A673 (cell line): Measurements from ENCODE around the gene HOMER1. TPM values are rescaled to one million over a fixed set of nuclear protein-coding genes. Genes with fewer than 3 reads are reported as not detected.

Experiments
- BruUV-seq: library from RNA; stranded (reverse); fragments of 400-500 nt; replicated peaks from 2 replicates; lab custom pipeline; 2021; lab: Mats Ljungman, UMichigan
- CTCF ChIA-PET: fragments of 300-600 bp; sonication (Branson Sonifier 250); formaldehyde crosslinking; loops from one replicate; lab custom pipeline; 2022; ENCODE audit warnings: antibody characterized with exemption; lab: Charles Lee
- POLR2A ChIA-PET: fragments of 300-600 bp; sonication (Branson Sonifier 250); formaldehyde crosslinking; loops from one replicate; lab custom pipeline; 2022; ENCODE audit warnings: antibody characterized with exemption; ENCODE audit not compliant: low non-redundant PET; lab: Charles Lee
- DNase-seq: peaks from one replicate; pipeline ENCODE4 v3.0.0-alpha.2; 2015; ENCODE audit warnings: low spot score
- H3K27ac ChIP-seq: fragments of 200-600 bp; sonication (generic); 2 replicates; pipeline ENCODE4 v1.5.1; 2016; ENCODE audit warnings: mixed run types, low read depth, mild to moderate bottlenecking, mixed read lengths, antibody characterized with exemption, low read length; ENCODE audit not compliant: poor library complexity, severe bottlenecking
- H3K27me3 ChIP-seq: fragments of 200-600 bp; sonication (generic); replicated peaks from 2 replicates; pipeline ENCODE4 v1.6.1; 2017; ENCODE audit warnings: mixed run types, low read depth, mild to moderate bottlenecking, mixed read lengths, antibody characterized with exemption, low read length; ENCODE audit not compliant: insufficient read depth, poor library complexity
- H3K36me3 ChIP-seq: fragments of 200-600 bp; sonication (generic); 2 replicates; pipeline ENCODE4 v1.6.1; 2016; ENCODE audit warnings: mixed run types, mild to moderate bottlenecking, mixed read lengths, antibody characterized with exemption, low read length; ENCODE audit not compliant: insufficient read depth, poor library complexity, severe bottlenecking
- H3K4me1 ChIP-seq: fragments of 200-600 bp; sonication (generic); 2 replicates; pipeline ENCODE4 v1.6.1; 2017; ENCODE audit warnings: mixed run types, mild to moderate bottlenecking, mixed read lengths, antibody characterized with exemption, low read length; ENCODE audit not compliant: insufficient read depth, poor library complexity, severe bottlenecking
- H3K4me3 ChIP-seq: fragments of 200-600 bp; sonication (generic); 2 replicates; pipeline ENCODE4 v1.5.1; 2016; ENCODE audit warnings: low read depth, mixed run types, mild to moderate bottlenecking, mixed read lengths, low read length; ENCODE audit not compliant: poor library complexity, severe bottlenecking
- H3K9me3 ChIP-seq: fragments of 200-600 bp; sonication (generic); 2 replicates; pipeline ENCODE4 v1.6.1; 2016; ENCODE audit warnings: mixed run types, low read depth, mild to moderate bottlenecking, mixed read lengths, antibody characterized with exemption, low read length; ENCODE audit not compliant: poor library complexity, severe bottlenecking
- CTCF ChIP-seq: fragments of 300-800, 200-600 bp; sonication (generic); conservative IDR thresholded peaks from 2 replicates; pipeline ENCODE4 v1.5.1; 2017; ENCODE audit warnings: low read depth, mild to moderate bottlenecking, antibody characterized with exemption, low read length, moderate library complexity, mixed read lengths
- EZH2 ChIP-seq: fragments of 200-600 bp; sonication (generic); IDR thresholded peaks from 2 replicates; pipeline ENCODE4 v1.6.1; 2017; ENCODE audit warnings: borderline replicate concordance, low read depth, mild to moderate bottlenecking, mixed read lengths, antibody characterized with exemption, low read length; ENCODE audit not compliant: poor library complexity, severe bottlenecking
- intact Hi-C: fragments of 100-400 bp; cut with micrococcal nuclease; formaldehyde crosslinking; loops from one replicate; pipeline ENCODE4 v1.10.0; 2022; ENCODE audit not compliant: unreplicated experiment
- total RNA-seq: library from RNA; stranded (reverse); gene quantifications from 2 replicates; pipeline ENCODE4 v1.2.3, GENCODE V29; 2021

Gene HOMER1
- total RNA-seq, 1 experiment from 2014 or later, result 34.0 TPM

- Histone ChIP-seq H3K4me1 (peaks cover 4% of the 10 kb centered on the region), H3K4me3 (no peak overlapping the region), H3K27ac (no peak overlapping the region), H3K9me3 (no peaks in the 10 kb centered on the region), H3K27me3 (no peaks in the 10 kb centered on the region), H3K36me3 (no peaks in the 10 kb centered on the region)
- ChIA-PET CTCF (interaction anchor here (0.6 to 0.7 kb wide), 2 partner anchors 21 to 152 kb away, joined by 3 read pairs; no protein-coding TSS in a partner anchor), POLR2A (no interaction called here)
- DNase-seq, result no peak
- BruUV-seq, result no TSS peak
- intact Hi-C loops, result loop anchor here (1.0 to 5.0 kb wide), 2 partner anchors 208 to 332 kb away; no protein-coding TSS in a partner anchor
- no peak for TF ChIP-seq EZH2
Observed at GRCh38 chr5:79464278-79464677, 49.7 kb downstream of the HOMER1 start.

GRCh38 chr5:79459626-79460025 lies 54.3 kb downstream of the HOMER1 start:
- Histone ChIP-seq H3K9me3 (no peaks in the 10 kb centered on the region), H3K36me3 (no peaks in the 10 kb centered on the region), H3K27ac (no peak overlapping the region), H3K27me3 (no peaks in the 10 kb centered on the region), H3K4me3 (no peak overlapping the region), H3K4me1 (peaks cover 6% of the 10 kb centered on the region)
- intact Hi-C loops, result loop anchor here (5.0 kb wide), 1 partner anchor 327 kb away; no protein-coding TSS in a partner anchor
- no peak for DNase-seq
- POLR2A ChIA-PET, result no interaction called here
- BruUV-seq, result no TSS peak
- CTCF ChIA-PET, result interaction anchor here (0.7 kb wide), 1 partner anchor 354 kb away, joined by 4 read pairs; no protein-coding TSS in a partner anchor
- TF ChIP-seq CTCF, result no peak

- H3K27ac ChIP-seq, result no peak overlapping the region
- no peak overlapping the region for H3K4me3 ChIP-seq
- intact Hi-C loops, result no loop called here
- POLR2A ChIA-PET, result no interaction called here
- H3K9me3 ChIP-seq, result no peaks in the 10 kb centered on the region
- H3K27me3 ChIP-seq, result no peaks in the 10 kb centered on the region
- no peaks in the 10 kb centered on the region for H3K36me3 ChIP-seq
- DNase-seq, result no peak
- CTCF ChIA-PET, result no interaction called here
- peaks cover 16% of the 10 kb centered on the region for H3K4me1 ChIP-seq
- no TSS peak for BruUV-seq
- TF ChIP-seq CTCF, result no peak
- TF ChIP-seq EZH2, result no peak
Observed at GRCh38 chr5:79456890-79457583, 56.9 kb downstream of the HOMER1 start.

GRCh38 chr5:79456400-79456799 lies 57.5 kb downstream of the HOMER1 start:
- no peak for DNase-seq
- CTCF ChIA-PET, result no interaction called here
- TF ChIP-seq EZH2 (no peak), CTCF (no peak)
- no TSS peak for BruUV-seq
- Histone ChIP-seq H3K27me3 (no peaks in the 10 kb centered on the region), H3K27ac (no peak overlapping the region), H3K9me3 (no peaks in the 10 kb centered on the region), H3K4me3 (no peak overlapping the region), H3K4me1 (peaks cover 16% of the 10 kb centered on the region), H3K36me3 (no peaks in the 10 kb centered on the region)
- intact Hi-C loops, result no loop called here
- POLR2A ChIA-PET, result no interaction called here
